T-helper 2 cell (primary cell): ENCODE results near the gene ECHDC3.

Experiments used
- DNase-seq, 5 experiments: peaks; one replicate each; pipeline versions ENCODE4 v3.0.0 to v3.0.0-alpha.2; 2012 to 2022

ECHDC3 gene

GRCh38 chr10:11787374-11787773, 45.2 kb downstream of the ECHDC3 start:
- no peak for DNase-seq

GRCh38 chr10:11787846-11788245, 45.7 kb downstream of the ECHDC3 start:
- DNase-seq = no peak

- DNase-seq = no peak
These were observed 47.1 kb downstream of the ECHDC3 start for GRCh38 chr10:11789306-11789705.

GRCh38 chr10:11789956-11790355, 47.8 kb downstream of the ECHDC3 start:
- DNase-seq = no peak

- no peak for DNase-seq
These were observed 51.7 kb downstream of the ECHDC3 start for GRCh38 chr10:11793762-11794479.

GRCh38 chr10:11794566-11794965, 52.4 kb downstream of the ECHDC3 start:
- DNase-seq = no peak

GRCh38 chr10:11795101-11795920, 53.1 kb downstream of the ECHDC3 start:
- DNase-seq = no peak

GRCh38 chr10:11796474-11796873, 54.3 kb downstream of the ECHDC3 start:
- DNase-seq = no peak

- DNase-seq = no peak
These were observed 55.1 kb downstream of the ECHDC3 start for GRCh38 chr10:11797281-11797680.

GRCh38 chr10:11797847-11798633, 55.9 kb downstream of the ECHDC3 start:
- DNase-seq = no peak

- DNase-seq = no peak
These were observed 56.9 kb downstream of the ECHDC3 start for GRCh38 chr10:11798845-11799735.

- no peak for DNase-seq
These were observed 57.5 kb downstream of the ECHDC3 start for GRCh38 chr10:11799736-11800080.

- DNase-seq = no peak
These were observed 62.2 kb downstream of the ECHDC3 start for GRCh38 chr10:11804336-11804735.

GRCh38 chr10:11805792-11806191, 63.6 kb downstream of the ECHDC3 start:
- no peak for DNase-seq

- DNase-seq = no peak
These were observed 64.5 kb downstream of the ECHDC3 start for GRCh38 chr10:11806706-11807105.

- no peak for DNase-seq
These were observed 66.6 kb downstream of the ECHDC3 start for GRCh38 chr10:11808808-11809207.

GRCh38 chr10:11810313-11810766, 68.2 kb downstream of the ECHDC3 start:
- DNase-seq = no peak

GRCh38 chr10:11810973-11811372, 68.8 kb downstream of the ECHDC3 start:
- DNase-seq = no peak

GRCh38 chr10:11813177-11813576, 71.0 kb downstream of the ECHDC3 start:
- DNase-seq = no peak
